Forelimb muscle (tissue), 1 donor: ENCODE results near the gene TRANK1. TPM values are rescaled to one million over a fixed set of nuclear protein-coding genes. Genes with fewer than 3 reads are reported as not detected.
"Not testable (repeated sequence)": the region's sequence is repeated elsewhere in the genome, so short reads cannot be mapped to it uniquely, and the experiment has no call there.

Experiments
- DNase-seq: peaks from one replicate; pipeline ENCODE4 v3.0.0-alpha.2; 2013; ENCODE audit warnings: low read depth
- polyA plus RNA-seq: library from polyadenylated mRNA; unstranded; fragments of 120-200 nt; gene quantifications from one replicate; pipeline ENCODE4 v1.2.1, GENCODE V29; 2013; ENCODE audit not compliant: insufficient read length

The TRANK1 gene
- 3.9 TPM for polyA plus RNA-seq

DNA sequence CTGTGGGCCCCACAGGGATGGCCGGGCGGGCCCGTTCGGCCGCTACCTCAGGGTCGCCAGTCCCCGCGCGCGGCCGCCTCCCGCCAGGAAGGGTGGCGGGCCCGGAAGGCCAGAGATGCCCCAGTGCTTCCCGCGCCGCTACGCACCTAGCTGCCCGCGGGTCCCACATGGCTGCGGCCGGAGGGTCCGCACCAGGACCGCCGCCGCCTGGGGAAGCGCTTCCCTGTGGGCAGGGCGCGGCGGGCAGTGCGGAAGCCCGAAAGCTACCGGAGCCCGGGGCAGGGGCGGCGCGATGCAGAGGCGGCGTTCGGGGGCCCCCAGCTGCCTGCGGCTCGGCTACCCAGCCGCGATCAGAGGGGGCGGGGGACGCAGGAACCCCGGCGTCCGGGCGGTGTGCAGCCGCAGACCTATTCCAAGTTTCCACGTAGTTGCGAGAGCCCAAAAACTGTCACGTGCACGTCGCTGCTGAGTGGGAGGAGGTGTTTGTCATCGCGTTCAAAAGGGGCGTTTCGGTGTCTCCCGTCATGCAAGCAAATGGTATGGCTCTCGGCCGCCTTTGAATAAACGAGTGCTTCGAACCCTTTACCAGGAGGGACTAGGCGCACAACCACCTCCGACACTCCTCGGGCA, at the start of gene TRANK1:
TRANK1 (minus strand) TSS at position 414 of the 630 bp plus-strand sequence; CDS start at position 169, 245 bp downstream.
- DNase-seq, result peak; percentile 54

DNA sequence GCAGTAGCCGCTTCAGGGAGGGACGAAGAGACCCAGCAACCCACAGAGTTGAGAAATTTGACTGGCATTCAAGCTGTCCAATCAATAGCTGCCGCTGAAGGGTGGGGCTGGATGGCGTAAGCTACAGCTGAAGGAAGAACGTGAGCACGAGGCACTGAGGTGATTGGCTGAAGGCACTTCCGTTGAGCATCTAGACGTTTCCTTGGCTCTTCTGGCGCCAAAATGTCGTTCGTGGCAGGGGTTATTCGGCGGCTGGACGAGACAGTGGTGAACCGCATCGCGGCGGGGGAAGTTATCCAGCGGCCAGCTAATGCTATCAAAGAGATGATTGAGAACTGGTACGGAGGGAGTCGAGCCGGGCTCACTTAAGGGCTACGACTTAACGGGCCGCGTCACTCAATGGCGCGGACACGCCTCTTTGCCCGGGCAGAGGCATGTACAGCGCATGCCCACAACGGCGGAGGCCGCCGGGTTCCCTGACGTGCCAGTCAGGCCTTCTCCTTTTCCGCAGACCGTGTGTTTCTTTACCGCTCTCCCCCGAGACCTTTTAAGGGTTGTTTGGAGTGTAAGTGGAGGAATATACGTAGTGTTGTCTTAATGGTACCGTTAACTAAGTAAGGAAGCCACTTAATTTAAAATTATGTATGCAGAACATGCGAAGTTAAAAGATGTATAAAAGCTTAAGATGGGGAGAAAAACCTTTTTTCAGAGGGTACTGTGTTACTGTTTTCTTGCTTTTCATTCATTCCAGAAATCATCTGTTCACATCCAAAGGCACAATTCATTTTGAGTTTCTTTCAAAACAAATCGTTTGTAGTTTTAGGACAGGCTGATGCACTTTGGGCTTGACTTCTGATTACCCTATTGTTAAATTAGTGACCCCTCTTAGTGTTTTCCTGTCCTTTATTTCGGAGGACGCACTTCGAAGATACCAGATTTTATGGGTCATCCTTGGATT, 48.8 kb upstream of the TRANK1 start, which contains the start of gene MLH1:
MLH1 (plus strand) TSS at position 193 of the 958 bp plus-strand sequence; CDS start at position 223, 30 bp downstream.
- peak; percentile 100 for DNase-seq

DNA sequence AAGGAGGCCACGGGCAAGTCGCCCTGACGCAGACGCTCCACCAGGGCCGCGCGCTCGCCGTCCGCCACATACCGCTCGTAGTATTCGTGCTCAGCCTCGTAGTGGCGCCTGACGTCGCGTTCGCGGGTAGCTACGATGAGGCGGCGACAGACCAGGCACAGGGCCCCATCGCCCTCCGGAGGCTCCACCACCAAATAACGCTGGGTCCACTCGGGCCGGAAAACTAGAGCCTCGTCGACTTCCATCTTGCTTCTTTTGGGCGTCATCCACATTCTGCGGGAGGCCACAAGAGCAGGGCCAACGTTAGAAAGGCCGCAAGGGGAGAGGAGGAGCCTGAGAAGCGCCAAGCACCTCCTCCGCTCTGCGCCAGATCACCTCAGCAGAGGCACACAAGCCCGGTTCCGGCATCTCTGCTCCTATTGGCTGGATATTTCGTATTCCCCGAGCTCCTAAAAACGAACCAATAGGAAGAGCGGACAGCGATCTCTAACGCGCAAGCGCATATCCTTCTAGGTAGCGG, 48.0 kb upstream of the TRANK1 start, which contains the start of gene EPM2AIP1:
EPM2AIP1 (minus strand) TSS at position 326 of the 520 bp plus-strand sequence; CDS start at position 272, 54 bp downstream.
- DNase-seq, result no peak

DNA sequence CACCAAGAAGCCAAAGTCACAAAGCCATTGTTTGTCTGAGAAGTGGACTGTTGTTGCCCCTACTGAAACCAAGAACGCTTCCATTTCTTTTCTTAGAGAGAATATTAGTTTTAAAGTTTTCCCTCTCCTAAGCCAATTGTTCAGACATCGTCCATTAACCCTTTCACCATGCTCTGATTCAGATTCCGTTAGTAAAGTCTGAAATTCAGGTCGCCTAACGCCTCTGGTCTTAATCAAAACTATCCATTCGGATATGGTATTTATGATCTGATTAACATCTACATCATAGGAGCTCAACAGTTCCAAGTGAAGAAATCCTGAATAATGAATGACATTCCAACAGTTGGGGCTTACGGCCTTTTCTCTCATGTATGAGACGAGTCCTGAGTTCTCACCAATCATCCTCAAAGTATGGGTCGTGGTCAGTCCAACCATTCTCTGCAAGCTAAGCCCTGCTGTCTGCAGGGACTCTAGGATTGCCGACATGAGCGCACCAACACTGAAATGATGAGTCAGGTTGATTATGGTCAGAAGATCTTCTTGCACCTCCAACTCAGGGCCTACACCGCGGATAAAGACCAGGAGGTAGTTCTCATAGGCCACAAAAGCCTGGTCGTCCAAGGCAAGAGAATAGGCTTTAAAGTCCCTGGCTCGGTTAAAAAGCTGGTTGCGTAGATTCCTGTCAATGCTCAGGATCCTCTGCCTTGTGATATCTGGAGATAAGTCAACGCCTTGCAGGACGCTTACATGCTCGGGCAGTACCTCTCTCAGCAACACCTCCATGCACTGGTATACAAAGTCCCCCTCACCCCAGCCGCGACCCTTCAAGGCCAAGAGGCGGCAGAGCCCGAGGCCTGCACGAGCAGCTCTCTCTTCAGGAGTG, 47.3 kb upstream of the TRANK1 start:
- peak; percentile 24 for DNase-seq

DNA sequence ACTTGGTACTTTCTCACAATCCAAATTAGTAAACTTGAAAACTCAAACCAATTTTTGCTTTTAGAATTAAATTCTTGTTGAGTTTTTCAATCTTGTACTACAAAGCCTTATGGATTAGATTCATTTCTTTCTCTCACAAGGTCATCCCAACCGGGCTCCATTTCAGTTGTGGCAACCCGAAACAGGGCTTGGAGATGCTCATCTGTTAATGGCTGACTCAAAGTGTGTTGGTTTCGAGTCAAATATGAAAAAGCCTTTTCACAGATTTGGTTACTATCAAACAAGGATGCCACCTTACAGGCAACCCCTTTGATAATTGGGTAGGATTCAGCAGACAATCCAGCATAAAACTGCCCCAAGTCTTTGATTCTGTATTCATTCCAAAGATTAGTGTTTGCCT, 46.3 kb upstream of the TRANK1 start:
- DNase-seq, result no peak

DNA sequence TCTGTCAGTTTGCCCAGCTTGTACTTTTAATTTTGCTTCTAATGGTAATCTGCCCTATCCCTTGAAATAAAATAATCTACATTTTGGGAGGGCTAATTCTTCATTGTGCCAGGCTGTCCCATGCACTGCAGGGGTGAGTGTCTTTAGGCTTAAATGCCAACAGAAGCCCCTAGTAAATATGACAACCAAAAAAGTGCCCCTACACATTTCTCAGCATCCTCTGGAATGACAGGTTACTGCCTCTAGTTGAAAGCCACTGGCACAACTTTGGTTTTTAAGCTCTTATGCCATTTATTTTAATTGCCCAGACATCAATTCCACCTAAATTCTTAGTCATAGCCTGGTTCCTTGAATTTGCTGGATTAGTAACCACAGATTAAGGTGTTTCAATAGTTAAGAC, 44.7 kb upstream of the TRANK1 start:
- DNase-seq, result no peak

DNA sequence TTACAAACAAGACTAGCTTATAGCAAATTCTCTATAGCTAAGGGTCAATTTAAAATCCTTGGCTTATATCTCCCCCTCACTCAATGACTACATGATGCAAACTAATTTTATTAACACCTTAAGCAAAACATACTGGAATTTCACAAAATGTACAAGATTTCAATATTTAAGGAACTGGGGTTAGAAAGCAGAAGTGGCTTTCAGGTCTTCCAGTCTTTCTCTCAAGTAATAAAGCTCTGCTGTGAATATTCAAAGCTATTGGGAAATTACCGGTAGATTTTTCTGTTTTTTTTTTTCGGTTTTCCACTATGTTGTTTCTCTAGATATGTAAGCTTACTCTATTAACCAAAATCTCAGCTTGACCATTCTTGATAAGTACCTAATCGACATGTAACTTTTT, 44.2 kb upstream of the TRANK1 start:
- DNase-seq, result no peak

DNA sequence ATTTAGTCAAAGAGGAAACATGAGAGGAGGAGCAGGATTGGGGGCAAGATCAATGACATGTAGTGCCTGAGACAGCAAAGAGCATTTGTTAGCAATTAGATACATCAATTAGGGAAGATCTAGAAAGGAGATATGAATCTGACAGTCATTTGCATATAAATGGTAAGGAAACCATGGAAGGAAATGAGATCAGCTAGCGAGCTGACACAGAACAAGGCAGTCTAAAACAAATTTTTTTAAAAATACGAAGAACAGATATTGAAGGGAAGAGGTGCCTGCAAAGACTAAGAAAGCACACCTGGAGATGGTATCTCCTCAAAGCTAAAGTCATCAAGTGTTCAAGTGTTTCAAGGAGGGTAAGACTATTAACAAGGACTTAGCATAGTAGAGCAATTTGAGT, 43.5 kb upstream of the TRANK1 start:
- no peak for DNase-seq

DNA sequence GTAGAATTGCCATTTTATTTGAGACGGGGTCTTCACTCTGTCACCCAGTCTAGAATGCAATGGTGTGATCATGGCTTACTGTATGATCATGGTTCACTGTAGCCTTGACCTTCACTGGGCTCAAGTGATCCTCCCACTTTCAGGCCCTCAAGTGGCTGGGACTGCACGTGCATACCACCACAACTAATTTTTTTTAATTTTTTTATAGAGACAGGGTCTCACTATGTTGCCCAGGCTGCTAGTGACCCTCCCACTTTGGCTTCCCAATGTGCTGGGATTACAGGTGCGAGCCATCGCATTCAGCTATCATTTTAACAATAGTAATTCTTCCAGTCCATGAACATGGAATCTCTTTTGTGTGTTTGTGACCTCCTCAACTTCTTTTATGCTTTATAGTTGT, 36.2 kb upstream of the TRANK1 start:
- DNase-seq, result no peak

DNA sequence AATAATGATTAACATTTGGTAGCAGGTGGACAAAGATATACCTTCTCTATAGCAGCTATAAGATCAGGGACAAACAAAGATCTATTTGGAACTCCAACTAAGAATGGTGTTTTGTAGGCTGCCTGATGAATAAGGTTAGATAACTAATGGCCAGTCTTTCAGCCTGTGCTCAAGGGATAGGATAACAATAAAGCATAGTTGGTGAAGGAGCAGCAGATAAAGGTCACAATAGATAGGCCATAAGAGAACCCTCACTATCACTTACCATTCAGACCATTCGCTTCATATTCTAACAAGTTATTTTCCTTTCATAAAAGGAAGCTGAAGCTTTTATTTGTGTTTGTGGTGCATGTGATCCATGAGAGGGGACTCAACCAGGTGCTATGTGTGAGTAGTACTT, 28.3 kb upstream of the TRANK1 start:
- DNase-seq, result no peak

DNA sequence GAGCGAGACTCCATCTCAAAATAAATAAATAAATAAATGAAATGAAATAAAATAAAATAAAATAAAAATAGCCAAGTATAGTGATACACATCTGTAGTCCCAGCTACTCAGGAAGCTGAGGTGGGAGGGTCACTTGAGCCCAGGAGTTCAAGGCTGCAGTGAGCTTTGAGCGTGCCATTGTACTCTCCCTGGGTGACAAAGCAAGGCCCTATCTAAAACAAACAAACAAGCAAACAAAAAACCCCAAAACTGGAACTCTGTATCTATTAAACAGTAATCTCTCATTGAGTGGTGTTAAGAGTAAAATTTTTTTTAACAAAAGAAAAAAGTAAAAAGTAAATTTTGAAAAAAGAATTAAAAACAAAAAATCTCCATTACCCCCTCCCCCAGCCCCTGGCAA, 27.3 kb upstream of the TRANK1 start:
- DNase-seq, result no peak

DNA sequence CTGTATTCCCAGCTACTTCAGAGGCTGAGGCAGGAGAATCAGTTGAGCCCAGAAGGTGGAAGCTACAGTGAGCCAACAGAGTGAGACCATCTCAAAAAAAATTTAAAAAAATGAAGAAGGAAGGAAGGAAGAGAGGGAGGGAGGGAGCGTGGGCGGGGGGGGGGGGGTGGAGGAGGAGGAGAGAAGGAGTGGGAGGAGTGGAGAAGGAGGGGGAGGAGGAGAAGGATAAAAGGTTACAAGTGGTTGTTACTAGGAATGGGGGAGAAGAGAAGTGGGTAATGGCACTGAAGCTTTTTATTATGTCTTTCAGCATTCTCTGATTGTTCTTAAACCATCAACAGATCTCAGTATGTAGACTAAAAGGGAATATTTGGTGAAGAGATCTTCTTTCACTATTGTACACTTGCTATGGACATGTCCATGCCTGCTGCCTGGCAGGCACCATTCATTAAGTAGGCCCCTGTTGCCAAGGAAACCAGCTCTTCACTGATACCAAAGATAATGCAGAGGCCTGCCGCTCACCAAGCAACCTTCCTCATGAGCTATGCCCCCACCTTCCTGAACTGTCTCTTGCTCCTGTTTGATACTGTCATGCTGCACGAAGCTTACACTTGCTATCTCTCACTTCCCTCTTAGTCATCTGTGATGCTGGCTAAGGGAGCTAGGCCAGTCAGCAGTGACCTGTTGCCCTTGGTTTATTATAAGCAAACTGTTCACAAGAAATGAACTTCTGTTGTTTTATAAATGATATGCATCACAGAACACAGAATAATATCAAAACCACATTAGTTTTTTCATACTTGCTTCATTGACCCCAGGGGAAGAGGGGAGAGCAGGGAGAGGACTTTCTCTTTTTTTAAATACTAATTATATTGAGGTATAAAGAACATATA, 24.9 kb upstream of the TRANK1 start:
- DNase-seq, result no peak

DNA sequence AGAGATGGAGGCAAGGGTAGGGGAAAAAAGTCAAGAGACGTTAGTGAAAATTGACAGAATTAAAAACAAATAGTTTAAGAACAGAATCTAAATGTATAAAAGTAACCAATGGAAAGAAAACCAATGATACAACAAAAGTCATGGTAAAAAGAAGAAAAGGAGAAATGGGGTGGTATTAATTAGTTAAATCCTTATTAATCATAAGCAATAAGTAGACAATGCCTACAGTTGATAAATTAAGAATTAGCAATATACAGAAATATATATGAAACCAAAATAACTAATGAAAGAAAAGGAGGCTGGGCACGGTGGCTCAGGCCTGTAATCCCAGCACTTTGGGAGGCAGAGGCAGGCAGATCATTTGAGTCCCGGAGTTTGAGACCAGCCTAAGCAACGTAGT, 24.2 kb upstream of the TRANK1 start:
- DNase-seq, result no peak

DNA sequence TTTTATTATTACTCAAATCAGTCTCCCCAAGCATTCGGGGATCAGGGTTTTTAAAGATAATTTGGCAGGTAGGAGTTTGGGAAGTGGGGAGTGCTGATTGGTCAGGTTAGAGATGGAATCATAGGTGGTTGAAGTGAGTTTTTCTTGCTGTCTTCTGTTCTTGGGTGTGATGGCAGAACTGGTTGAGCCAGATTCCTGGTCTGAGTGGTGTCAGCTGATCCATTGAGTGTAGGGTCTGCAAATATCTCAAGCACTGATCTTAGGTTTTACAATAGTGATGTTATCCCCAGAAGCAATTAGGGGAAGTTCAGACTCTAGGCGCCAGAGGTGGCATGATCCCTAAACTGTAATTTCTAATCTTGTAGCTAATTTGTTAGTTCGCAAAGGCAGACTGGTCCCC, 20.6 kb upstream of the TRANK1 start:
- DNase-seq, result no peak

DNA sequence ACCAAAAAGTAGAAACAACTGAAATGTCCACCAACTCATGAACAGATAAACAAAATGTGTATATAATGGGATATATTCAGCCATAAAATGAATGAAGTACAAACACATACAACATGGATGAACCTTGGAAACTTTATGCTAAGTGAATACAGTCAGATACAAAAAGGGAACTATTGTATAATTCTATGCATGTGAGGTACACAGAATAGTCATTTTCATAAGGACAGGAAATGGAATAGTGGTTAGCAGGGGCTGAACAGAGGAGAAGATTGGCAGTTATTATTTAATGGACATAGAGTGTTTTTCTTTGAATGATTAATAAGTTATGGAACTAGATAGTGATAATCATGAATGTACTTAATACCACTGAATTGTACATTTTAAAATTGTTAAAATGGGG, 20.0 kb upstream of the TRANK1 start:
- no peak for DNase-seq

DNA sequence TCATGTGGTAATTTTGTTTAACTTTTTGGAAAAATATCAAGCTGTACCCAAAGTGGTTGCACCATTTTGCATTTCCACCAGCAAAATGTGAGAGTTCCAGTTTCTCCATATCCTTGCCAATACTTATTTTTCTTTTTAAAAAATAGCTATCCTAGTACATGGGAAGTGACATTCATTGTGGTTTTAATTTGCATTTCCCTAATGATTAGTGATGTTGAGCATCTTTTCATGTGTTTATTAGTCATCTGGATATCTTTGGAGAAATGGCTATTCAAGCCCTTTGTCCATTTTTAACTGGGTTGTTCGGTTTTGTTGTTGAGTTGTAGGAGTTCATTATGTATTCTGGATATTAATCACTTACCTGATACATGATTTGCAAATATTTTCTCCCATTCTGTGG, 19.5 kb upstream of the TRANK1 start:
- no peak for DNase-seq

DNA sequence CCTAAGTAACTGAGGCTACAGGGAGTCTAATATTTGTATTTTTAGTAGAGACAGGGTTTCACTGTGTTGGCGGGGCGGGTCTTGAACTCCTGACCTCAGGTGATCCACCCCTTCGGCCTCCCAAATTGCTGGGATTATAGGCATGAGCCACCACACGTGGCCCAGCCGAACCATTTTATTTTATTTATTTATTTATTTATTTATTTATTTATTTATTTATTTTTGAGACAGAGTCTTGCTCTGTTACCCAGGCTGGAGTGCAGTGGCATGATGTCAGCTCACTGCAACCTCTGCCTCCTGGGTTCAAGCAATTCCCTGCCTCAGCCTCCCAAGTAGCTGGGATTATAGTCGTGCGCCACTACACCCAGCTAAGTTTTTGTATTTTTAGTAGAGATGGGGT, 18.2 kb upstream of the TRANK1 start:
- not testable (repeated sequence) for DNase-seq

DNA sequence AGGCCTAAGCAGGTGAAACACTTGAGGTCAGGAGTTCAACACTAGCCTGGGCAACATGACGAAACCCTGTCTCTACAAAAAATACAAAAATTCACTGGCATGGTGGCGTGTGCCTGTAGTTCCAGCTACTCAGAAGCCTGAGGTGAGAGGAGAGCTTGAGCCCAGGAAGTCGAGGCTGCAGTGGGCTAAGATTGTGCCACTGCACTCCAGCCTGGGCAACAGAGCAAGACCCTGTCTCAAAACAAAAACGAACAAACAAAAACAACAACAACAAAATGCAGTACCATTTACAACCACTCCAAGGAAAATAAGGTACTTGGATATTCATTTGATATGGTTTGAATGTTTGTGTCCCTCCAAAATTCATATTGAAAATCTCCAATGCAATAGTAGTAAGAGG, 15.6 kb upstream of the TRANK1 start:
- DNase-seq, result no peak

DNA sequence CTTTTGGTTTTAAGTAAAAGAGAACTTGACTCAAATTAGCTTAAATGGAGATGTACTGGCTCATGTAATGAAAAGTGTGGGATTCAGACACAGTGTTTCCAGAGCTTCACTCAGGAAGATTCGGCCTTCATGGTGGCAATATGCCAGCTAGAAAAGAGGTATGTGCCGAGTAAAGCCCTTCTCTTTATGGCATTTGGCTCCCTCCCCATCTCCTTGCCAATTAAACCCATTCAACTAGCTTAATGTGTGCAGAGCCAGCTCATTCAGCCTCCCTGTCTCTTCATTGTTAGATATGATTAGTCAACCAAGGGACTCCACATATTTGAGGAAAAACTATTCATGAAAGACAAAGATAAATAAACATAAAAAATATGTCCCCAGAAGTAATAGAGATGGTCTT, 15.0 kb upstream of the TRANK1 start:
- no peak for DNase-seq

DNA sequence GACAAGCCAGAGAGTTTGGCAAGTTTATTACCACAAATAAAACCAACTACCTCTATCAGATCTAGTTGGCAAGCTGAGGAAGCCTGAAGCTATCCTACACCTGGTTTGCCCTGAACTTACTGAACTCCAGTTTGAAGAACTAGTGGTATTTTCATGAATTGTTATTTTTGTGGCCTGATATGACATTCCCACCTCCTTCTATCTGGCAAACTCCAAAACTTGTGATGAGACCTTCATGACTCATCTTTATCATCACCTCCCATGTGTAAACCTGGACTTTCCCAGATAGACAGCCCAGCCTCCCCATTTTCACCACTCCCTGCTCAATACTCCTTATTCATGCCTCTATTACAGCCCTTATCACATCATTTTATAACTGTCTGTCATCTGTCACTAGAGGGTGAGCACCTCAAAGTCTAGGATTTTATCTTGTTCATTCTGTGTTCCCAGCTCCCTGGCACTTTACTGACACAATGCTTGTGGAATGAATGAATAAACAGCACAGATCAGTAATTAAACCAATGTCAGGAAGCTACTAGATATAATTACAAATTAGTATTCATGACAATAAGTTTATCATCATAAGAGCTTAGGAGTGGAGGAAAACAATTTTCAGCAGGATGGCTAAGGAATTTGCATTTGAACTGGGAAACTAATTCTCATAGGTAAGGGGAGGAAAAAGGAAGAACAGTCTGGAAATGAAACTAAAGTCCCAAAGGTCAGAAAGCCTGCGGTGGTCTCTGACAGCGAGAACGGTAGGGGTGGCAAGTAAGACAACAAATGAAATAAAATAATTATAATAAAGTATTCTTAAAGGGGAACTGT, 13.2 kb upstream of the TRANK1 start:
- DNase-seq, result no peak
